HG02678 (cell line): Measurements from ENCODE around the gene RNU6-1.

Source experiments
- ATAC-seq: cut with Tn5 transposase; IDR thresholded peaks from one replicate; pipeline ENCODE4 v1.9.1; 2021; ENCODE audit warnings: mild to moderate bottlenecking, moderate library complexity; ENCODE audit not compliant: unreplicated experiment

RNU6-1 gene

DNA sequence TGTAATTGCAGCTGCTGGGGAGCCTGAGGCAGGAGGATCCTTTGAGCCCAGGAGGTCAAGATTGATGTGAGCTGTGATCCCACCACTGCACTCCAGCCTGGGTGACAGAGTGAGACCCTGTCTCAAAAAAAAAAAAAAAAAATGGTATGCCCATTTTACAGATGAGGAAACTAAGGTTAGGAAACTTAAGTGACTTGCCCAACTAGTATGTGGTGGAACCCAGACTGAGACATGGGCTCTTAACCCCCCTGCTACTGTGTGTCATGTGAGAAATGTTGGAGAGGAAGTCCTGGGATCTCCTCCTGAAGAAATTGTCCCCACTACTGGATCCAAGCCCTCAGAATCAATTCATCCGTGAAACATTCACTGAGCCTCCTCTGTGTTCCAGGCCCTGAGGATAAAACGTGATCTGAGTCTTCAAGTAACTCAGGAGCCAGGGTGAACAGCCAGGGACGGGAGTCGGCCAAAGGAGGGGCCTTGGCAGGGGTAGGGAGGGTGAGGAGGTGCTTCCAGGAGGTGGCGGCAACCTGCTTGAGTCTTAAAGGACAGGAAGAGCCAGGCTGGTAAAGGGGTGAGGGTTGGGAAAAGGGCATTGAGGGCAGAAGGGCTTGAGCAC lies 19.6 kb upstream of the RNU6-1 start:
- no peak for ATAC-seq

DNA sequence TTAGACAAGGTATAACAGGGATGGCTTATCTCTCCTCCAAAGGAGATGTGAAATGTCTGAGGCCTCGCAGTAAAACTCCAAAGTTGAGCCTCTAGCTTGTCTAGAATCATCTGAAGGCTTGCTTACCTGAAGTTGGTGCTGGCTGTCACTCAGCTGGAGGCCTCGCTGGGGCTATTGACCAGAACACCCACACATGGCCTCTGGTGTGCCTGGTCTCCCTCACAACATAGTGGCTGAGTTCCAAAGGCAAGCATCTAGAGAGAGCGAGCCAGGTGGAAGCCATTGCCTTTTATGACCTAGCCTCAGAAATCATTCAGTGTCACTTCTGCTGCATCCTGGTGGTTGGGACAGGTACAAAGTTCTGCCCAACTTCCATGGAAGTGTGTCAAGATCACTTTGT lies 17.4 kb upstream of the RNU6-1 start:
- no peak for ATAC-seq

DNA sequence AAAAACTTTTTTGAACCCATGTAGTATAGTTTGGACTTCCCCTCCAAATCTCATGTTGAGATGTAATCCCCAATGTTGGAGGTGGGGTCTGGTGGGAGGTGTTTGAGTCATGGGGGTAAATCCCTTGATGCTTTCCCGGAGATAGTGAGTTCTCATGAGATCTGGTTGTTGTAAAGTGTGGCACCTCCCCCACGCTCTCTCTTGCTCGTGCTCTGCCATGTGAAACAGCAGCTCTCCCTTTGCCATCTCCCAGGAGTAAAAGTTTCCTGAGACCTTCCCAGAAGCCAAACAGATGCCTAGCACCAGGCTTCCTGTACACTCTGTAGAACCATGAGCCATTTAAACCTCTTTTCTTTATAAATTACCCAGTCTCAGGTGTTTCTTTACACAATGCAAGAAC lies 16.0 kb upstream of the RNU6-1 start:
- ATAC-seq, result no peak

DNA sequence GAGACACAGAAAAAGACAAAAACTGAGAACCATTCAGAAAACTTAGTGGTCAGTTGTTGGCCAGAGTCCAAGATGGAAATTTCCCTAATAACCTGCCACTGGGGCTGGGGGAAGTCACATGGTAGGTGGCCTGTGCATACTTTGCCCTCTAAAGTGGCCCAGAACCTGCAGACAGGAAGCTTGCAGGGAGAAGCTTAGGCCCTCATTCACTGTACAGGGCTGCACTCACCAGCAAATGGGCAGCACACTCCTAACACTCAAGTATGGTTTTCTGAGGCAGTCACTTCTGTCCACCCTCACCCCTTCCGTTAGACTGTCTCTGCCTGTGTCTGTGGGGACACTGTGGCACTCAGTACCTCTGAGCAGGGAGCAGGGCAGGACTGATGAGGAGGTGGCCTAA lies 14.5 kb upstream of the RNU6-1 start:
- no peak for ATAC-seq

DNA sequence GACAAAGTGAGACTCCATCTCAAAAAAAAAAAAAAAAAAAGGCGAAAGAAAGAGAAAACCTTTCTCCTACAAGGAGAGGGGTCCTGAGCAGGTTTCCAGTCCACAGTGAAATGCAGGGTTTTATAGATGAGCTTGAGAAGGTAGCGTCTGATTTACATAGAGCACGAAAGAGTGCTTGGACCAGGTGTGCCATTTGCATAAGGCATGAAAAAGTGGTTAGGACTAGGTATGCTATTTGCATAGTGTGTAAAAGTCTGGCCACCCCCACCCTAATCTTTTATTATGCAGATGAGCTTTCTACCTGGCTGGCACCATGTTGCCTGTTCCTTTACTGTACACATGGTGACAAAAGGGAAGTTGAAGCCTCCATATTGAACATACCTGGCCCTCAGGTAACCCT lies 13.6 kb upstream of the RNU6-1 start:
- ATAC-seq, result no peak

DNA sequence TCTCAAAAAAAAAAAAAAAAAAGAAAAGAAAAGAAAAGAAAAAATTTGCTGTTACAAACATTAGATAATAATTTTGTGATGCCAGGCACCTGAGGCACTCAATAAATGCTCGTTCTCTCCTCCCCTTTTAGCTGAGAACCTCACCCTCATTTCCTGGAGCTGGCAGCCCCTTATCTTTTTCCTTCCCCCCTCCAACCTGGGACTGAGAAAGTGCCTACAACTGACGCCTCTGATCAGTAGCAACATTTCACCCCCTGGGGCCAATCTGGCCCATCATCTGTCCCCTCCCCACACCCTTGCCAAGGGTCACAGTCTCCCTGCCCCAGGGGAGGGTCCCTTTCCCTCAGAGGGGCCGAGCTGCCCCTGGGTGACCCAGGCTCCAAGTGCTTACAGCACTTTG lies 12.6 kb upstream of the RNU6-1 start:
- ATAC-seq, result no peak

DNA sequence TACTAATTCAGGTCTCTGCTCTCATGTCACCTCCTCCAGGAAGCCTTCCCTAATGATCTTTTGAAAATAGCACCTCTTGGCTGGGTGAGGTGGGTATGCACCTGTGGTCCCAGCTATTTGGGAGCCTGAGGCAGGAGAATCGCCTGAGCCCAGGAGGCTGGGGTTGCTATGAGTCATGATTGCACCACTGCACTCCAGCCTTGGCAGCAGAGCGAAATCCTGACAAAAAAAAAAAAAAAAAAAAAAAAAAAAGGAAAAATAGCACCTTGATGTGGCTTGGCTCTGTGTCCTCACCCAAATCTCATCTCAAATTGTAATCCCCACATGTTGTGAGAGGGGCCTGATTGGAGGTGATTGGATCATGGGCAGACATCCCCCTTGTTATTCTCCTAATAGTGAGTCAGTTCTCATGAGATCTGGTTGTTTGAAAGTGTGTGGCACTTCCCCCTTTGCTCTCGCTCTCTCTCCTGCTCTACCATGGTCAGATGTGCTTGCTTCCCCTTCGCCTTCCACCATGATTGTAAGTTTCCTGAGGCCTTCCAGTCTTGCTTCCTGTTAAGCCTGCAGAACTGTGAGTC lies 11.2 kb upstream of the RNU6-1 start:
- no peak for ATAC-seq

DNA sequence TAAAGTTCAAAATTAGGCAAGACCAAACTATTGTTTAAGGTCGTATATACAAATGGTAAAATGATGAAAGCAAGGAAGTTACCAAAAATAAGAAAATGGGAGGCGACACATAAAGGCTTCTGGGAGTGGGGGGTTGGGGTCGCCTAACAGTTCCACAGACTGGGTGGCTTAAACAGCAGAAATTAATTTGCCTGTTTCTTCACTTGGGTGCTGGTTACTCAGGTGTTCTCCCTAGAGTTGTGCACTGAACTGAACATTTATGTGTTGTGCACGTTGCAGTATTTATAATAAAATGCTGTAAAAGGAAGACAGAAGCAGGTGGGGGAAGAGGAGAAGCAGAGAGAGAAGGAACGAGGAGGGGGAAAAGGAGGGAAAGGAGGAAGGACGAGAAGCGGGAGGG lies 10.5 kb upstream of the RNU6-1 start:
- no peak for ATAC-seq

DNA sequence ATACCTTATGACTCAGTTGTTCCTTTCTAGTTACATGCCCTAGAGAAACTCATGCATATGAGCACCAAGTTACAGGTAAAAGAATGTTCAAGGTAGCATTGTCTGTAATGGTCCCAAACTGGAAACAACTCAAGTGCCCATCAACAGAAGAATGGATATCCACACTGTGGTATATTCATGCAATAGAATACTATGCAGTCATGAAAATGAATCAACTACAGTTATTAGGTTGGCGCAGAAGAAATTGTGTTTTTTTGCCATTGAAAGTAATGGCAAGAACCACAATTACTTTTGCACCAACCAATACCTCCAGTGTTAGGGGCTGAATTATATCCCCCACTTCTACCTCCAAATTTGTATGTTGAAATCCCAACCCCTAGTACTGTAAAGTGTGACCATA lies 9.7 kb upstream of the RNU6-1 start:
- ATAC-seq, result no peak

DNA sequence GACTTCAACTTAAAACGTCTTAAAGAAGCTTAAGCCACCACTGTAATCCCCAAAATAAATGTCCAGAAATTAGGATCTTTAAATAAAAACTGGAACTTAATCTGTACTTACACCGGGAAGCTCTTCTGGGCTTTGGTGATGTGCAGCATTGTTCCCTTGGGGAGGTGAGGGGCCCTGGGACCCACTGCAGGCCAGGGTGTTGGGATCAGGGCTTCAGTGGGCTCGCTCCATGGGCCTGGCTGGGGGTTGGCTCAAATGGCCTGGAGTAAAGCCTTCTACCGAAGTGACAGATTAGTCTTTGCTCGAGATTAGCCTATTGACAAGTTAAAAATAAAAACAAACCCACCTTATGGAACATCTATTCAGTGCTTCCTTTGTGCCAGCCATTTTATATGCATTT lies 6.1 kb upstream of the RNU6-1 start:
- ATAC-seq, result no peak

DNA sequence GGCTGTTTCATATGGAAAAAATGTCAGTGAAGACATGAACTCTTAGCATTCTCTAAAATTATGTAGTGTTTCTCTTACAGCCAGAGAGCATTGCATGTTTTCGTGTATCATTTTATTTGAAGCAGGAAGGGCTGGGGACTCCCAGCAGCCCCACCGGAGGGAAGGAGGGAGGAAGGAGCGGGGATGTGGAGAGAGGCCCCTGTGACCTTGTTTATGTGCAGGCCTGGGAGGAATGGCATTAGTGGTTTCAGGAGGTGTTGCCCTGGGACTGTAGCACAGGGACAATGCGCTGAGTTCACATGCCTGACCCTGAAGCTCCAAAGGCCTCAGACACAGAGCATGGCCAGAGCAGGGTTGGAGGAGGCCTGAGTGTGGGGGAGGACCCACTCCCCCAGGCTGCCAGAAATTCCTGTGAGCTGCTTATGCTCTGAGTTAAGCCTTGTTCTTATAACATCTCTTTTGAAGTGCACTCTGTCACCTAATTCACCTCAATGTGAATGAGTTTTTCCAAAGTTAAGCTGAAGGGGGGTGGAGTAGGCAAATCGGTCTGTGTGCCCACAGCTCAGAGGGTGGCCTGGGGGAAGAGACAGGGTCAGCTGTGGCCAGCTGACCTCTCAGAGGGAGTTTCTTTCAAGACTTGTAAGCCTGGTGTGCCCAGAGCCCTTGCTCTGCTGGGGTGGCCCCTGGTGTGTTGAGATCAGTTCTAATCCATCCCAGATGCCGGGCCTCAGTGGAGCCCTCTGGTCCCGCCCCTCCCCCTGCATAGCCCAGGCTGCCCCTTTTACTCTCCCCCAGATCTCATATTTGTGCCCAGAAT lies 3.9 kb upstream of the RNU6-1 start:
- ATAC-seq, result no peak

DNA sequence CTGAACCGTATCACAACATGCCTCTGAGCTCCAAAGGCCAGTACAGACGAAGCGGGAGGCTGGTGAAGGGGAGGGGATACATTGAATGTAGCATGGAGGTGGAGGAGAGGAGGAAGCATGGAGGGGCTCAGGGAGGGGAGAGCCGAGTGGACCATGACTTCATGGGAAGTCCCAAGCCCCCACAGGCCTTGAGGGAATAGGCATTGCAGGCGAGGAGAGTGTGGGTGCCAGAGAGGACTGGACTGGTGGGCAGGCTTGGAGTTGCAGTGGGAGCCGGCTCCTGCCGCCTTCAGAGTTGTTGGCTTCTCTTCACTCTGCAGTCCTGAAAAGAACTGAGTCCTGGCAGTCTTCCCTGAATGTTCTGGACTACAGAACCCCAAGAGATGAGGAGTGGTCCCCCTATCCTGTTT lies 3.3 kb upstream of the RNU6-1 start:
- no peak for ATAC-seq

DNA sequence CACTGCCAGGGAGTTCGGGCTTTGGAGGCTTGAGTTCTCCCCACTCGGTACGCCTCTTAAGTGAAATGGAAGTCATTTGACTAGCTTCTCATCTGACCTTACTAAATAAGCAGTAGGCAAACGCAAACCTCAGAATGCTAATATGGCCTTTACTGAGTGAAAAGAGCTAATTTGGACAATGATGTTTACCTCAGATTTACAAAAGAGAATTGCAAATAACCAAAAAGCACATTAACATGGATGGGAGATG lies 1.6 kb upstream of the RNU6-1 start:
- no peak for ATAC-seq

DNA sequence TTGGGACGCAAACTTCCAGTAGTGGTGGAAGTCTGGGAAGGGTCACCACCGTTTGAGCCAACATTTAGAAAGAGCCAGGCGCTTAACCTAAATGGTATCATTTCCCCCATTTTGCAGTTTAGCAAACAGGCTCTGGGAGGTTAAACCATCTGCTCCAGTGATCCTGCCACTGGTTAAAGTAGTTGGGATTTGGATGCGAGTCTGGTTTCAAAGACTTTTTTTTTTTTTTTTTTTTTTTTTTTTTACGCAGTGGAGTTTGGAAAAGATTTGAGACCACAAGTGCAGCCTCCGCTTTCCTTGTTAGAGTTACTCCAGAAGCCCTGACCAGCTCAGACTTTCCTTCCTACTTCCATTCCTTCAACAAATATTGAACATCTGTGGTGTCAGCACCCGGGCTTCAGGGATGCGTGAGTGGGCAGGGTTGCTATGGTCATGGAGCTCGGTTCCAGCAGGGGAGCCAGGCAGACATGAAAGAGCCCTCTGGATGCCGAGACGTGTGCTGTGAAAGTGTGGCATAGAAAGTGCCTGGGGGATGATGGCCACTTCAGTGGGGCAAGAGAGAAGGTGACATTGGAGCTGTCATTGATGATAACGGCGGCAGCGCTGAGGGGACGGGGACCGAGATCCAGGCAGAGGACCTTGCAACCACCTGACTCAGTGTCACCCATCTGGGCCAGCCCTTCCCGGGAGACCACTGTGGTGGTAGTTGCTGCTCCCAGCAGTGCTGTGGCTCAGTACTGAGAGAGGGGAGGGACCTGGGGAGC lies 1.1 kb upstream of the RNU6-1 start:
- no peak for ATAC-seq

DNA sequence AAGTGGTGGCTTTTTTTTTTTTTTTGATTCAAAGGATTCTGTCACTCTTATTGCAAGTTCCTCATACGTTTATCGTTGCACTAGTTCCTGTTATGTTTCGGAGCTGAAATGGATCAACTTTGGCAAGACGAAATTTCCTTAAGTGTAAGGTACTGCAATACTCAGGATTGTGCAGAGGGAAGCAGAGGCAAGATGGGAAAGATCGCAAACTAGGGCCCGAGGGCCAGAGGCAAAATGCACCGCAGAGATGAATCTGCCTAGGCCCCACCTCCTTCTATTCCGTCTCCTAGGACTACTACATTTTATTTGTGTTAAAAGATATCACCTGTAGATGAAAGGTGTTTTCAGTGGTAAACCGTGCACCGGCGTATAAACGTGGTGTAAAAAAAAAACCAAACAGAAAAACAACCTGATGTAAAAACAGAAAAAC lies 331 bp downstream of the RNU6-1 start:
- ATAC-seq, result peak; percentile 11

DNA sequence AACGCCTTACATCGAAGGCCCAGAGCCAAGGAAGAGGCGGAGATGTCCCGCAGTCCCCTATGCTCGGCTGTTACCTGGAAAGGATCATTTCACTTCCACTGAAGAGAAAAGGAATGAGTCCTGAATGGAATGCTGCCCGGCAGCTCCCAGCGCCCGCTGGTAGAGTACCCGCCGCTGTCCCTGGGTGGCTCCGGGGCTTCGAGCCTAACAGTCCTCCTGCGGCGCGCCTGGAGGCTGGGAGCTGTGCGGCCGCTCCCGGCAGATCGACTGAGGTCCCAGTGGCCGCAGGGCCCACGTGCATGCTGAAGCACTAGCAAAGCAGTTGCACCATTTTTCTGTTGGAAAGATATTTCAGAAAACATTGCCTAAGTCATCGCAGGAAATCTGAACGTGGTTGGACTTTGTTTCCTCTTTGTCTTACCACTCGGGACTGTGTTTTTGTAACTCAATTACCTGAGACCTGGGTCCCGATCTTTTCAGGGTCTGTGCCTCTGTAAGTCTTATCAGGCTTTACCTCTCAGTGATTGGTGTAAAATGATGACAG lies 984 bp downstream of the RNU6-1 start:
- no peak for ATAC-seq

DNA sequence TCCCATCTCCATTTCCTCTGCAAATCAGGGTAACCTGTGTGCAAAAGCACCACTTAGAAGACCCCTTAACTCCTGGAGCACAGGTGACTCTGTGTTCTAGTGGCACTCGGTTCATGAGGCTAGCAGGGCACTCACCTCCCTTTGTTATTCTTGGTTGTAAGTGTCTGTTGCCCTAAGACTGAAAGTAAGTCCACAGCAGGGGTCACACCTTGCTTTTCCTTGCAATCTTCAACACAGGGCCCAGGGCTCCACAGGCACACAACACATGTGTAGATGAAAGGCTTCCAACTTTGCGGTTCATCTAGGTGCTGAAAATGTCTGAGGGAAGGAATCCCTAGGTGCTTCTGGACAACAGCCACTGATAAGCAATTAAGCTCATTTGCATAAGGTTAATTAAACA lies 2.9 kb downstream of the RNU6-1 start:
- ATAC-seq, result no peak

DNA sequence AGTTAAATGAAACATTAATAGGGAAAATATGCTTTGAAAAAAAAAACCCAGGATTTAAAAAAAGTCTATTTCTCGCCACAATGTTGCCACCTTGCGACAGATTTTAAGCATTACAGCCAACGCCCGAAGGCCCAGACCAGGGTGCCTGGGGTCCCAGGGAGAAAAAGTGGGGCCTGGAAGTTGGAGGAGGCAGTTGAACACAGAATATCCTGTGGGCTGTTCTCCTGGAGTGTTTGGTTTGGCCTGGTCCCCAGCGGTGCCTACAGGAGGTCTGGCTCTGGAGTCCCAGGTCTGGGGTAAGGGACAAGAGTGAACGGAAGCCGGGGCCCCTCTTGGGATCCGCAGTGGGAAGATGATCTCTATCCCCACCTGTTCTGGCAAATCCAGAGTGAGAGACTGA lies 3.4 kb downstream of the RNU6-1 start:
- no peak for ATAC-seq

DNA sequence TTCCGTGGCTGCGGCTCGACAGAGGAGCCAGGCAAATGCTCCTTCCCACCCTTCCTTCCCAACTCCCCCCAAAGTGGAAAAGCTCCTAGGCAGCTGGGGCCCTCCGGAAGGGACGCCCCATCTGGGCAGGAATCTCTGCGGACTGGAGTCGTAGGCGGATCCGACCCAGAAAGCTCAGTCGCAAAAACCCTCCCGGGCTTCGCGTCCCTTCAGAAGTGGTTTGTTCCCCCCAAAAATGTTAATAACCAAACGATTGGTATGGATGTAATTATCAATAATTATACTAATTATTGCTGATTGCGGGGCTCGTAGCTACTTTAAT lies 3.8 kb downstream of the RNU6-1 start:
- no peak for ATAC-seq

DNA sequence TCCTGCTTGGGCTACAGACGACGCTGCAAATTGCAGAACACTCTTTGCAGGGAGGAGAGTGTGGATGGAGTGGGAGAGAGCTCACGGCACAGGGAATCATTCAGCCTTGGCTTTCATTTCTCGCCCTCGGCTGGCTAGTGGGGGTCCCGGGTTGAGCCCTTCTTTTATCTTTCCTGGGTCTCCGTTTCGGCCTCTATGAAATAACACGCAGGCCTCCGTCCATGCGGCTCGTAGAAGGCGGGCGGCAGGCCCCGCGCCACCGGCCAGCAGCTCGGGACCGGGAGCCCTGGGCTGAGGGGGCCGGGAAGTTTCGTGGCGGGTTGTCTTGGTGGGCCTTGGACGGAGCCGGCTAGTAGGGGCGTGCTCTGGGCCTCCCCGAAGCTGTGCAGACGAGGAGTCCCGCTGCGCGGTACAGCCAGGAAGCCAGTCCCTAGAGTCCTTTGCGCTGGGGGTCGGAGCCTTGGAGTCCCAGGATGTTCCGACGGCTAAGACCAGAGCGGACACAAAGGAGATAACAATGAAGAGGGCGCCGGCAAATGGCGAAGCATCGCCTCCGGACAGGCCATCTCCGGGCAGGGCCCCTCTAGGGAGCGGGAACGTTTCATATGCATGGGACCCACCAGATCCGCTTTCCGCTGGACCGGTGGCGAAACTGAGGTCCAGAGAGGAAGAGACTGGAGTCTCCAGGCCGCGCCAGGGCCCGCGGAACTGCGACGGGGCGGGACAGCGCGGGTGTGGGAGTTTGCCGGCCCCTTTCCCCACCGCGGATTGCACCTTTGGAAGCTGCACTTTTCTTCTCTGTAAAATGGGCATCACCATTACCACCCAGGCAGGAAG lies 4.3 kb downstream of the RNU6-1 start:
- ATAC-seq, result no peak
